SKM-1 (cell line): ENCODE measurements around the gene KDSR.

Experiments
- DNase-seq: peaks from one replicate; lab custom pipeline; 2025; ENCODE audit not compliant: unreplicated experiment; lab: John Stamatoyannopoulos, UW

Gene KDSR

DNA sequence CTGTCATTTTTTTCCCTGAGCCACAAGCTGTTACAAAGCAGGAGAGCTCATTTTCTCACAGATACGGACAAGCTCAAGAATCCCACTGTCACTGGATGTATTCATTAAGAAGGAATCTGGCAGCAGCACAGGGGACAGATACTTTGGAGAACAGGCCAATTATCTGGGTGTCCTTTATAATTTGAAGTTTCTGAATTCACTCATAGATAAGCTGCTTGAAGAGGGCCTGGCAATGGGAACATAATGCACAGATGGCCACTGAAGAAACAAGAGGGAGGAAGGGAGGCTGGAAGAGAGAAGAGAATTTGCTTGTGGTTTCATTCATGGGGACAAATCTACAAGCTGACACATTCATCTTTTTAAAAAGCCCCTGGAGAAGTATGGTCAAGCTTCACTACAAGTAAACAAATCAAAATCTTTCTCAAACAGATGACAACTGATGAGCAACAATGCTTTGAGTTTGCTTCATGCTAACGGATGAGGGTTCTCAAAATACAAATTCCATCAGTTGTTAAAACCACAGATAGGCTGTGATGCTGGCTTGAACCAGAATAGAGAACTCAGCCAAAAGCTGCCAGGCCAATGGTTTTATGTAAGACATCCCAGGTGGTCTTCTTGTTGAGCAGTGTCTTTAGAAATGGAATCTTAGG lies 59.3 kb downstream of the KDSR start:
- no peak for DNase-seq

DNA sequence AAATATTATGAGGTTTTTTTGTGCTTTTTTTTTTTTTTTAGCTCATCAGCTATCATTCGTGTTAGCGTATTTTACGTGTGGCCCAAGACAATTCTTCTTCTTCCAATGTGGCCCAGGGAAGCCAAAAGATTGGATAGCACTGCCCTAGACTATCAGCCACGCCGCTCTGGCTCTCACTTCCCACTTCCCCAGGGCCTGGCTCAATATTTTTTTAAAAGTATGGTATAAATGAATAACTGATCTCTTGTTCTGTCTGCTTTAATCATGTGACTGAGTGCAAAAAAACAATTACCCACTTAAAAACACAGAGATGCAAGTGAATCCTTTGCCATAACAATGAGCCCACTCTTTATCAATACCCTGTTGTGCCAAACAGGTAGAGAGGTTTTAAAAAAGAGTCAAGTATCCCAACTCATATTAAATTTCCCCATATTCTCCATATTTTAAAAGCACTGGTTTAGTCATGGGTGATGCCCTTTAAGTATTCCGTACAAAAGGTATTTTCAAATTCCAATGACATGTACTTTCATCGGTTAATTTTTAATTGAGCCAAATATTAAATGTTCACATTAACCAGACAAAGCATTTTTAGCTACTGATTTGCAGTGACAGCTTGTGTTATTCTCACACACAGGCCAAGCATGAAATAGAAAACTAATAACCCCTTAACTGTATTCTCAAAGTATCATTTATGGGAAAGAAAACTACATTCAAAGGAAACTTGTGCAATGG lies 60.0 kb downstream of the KDSR start:
- DNase-seq, result no peak

DNA sequence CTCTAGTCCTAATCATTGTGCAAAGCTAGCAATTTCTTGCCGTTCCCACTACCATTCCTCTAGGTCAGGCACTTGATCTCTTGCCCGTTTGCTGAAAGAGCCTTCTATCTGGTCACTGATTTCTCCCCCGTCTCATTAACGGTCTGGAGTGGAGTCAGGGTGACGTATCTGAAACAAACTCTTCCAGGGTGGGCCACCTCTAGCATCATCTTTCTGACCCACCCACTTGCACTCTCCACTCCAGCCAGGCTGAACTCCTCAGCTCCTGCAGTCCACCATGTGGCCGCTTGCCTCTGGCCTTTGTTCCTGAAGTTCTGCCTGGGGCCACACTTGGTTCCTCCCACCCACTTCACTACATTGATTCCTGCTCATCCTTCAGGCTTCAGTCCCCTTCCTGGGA lies 60.8 kb downstream of the KDSR start:
- no peak for DNase-seq

DNA sequence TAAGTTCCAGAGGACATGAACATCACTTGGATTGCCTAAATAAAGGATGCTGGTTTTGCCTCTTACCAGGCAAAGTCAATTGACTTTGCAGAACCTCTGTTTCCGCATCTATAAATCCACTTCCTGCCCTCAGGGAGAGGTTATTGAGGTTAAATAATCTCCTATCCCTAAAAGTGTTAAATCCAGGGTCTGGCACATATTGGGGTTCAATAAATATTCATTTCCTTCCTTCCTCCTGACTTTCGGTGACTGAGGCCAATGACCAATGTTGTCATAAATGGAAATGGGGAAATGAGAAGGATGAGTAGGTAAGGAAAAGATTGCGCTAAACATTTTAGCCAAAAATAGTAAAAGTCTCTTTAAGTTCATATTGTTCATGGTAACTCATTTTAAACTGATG lies 63.5 kb downstream of the KDSR start:
- no peak for DNase-seq

DNA sequence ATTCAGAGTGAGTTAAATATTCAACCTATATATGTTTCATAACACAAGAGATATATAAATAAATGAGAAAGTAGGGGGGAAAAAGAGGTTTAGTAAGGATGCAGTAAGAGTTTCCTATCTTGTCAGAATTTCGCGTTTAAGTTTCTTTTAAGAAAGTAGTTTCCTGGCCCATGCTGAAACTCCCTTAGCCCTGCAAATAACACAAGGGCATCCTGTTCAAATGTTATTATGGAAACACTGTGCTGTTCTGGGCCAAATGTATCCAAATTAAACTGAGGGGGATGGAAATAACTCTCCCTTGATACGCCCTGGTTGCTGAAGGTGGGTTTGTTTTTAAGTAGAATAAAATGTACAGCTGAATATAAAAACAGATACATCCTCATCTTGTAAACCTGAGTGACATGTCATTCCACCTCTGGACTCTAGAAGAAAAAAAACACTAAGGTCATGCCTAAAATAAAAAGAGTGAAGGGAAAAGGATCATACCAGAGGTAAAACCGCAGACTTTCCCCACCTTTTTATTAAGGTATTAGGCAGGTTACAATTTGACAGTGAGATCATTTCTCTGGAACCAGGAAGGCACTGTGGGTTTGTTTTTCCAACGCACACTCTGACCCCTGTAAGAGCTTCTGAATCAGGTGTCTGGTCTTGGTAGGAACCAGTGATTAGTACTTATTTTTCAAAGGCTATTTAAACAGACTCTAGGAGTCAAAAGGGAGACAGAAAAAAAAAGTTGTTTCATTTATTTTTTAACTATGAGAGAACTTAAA lies 64.2 kb downstream of the KDSR start:
- no peak for DNase-seq

DNA sequence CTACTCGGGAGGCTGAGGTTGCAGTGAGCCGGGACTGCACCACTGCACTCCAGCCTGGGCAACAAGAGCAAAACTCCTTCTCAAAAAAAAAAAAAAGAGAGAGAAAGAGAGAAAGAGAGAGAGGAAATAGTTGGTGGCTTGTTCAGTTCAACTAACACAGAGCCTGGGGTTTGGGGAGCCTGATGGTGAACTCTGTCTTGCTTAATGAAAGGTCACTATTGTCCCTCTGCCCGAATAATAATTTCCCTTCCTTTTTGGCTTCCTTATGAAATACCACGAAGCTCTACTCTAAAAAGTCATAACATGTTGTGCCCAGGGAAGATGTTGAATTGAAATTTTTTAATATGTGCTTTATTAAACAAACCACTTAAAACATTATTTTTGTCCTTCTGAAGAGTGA lies 64.8 kb downstream of the KDSR start:
- DNase-seq, result no peak

DNA sequence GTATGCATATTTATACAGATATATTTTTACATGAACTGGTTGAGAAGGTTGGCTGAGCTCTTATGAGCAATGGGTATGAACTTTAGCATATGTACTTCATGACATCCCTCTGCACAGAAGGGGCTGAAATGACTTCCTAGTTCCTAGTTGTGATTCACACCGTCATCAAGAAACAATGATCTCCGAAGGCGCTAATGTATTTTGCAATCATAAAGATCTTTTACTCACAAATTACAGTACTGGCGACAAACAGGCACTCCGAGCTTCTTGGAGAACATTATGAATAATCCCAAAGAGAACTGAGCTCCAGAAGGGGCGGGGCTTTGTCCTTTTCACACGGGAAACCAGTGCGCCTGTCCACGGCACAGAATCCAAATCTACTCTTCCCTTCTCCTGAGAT lies 65.6 kb downstream of the KDSR start:
- DNase-seq, result no peak

DNA sequence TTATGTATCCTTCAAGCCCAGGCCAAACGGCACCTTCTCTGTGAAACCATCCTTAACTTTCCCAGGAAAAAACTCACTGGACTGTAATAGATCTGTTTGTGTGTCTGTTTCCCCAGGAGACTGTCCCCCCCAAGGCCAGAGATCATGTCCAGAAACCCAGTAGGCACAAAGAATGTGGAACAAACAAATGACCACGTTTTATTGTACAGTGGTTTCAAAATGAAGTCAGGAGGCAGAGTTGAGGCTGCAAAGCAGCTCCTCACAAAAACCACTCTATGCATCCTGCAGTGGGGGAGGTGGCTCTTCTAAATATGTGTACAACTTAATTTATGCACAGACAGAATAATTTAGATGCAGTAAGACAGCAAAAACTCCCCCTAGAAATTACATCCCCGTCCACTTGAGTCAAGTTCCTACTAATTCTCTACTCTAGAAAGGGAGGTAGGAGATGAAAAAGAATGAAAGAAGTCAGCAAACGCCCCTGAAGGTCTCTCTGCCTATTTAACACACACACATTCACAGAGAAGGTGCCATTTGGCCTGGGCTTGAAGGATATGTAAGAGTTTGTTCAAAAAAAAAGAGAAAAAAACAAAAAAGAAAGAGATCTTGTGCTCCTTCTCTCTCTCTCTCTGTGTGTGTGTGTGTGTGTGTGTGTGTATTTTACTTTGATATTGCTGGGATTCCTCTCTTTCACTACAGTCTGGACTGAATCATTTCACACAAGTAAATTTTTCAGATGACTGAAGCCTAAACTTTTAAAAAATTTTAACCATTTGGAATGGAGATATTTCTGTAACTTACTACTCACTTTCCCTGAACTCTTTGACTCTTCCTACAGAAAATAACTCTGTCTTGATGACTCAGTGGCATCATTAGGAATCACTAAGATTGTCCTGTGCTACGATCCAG lies 66.9 kb downstream of the KDSR start:
- no peak for DNase-seq

DNA sequence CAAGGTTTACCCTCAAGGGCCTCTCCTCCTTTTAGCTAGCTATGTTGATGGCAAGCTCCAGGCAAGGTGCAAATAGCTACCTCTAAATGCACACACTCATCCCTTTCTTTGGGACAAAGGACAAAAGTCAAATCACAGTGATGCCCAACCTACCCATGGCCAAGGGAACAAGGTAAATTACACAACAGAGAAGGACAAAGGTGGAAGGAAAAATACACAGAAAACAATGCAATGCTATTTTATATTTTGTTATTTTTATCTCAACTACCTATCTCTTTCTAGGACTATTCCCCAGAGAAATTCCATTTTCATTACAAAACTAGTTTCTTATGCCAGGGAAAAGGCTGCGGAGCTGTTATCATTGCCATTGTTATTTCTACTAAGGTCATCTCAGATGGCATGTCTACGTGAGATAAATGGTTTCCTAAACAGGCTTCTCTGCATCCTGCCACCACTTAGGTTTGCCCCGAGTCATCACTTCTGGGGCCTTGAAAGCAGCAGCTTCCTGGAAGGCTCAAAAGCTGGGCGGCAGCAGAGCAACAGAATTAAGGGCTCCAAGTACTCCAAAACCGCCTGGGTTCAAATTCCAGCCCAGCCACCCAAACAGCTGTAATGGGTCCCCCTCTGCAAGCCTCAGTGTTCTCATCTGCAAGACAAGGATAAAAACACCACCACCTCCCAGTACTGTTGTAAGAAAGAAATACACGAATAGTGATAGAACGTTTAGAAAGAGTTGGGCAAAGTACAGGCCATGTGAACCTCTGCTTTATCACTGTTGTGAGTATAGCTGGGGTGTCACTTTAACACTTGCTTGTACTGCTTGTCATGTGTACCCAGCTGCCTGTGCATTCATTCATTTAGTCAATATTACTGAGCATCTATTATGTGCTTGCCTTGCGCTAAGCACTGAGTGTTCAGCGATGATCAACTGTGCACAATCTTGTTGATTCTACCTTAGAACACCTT lies 68.3 kb downstream of the KDSR start:
- DNase-seq, result no peak

DNA sequence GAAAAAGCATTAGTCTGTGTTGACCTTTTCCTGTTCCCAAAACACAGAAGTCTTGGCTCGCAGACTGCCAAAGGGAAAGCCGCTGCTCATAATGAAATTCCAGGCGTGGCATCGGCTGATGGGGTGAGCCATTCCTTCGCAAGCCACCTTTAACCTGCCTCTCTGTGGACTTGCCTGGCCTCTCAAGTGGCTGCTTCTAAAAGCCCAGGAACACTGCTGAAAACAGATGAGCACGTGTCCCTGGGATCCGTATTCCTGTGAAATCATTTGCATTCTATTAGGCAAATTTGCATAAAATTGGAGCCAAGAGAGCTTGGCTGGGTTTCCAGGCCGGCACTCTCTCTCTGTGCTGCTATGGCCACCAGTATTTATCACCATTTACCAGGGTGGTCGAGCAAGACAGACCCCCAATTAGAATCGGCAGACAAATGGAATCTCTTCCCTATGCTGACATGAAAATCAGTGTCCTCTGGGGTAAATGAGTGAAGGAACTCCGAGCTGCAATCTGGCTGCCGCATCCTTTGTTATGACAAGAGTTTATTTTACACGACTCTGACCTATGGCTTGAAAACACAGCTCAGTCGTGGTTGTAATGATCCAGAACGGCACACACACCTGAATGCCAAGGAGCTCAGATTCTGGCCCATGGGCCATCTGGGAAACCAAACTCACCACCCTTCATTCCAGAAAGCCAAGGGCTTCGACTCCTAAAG lies 69.2 kb downstream of the KDSR start:
- DNase-seq, result no peak

DNA sequence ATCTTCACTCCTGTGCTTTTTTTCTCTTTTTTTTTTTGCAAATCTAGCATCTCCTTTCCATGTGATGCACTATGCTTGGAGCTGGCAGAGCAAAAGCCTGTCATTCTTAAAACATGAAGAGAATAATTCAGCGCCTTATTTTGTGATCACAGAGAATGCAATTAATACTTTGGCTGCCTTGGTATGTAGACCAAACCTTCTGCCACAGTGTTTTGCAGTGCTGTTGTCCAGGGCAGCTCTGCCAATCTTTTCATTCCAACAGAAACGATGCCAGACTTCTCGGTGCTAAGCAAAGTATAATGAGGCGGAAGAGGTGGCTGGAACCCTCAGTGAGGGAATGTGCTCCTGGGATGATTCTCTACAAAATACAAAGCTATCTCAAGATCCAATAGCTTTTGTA lies 73.1 kb downstream of the KDSR start:
- no peak for DNase-seq

DNA sequence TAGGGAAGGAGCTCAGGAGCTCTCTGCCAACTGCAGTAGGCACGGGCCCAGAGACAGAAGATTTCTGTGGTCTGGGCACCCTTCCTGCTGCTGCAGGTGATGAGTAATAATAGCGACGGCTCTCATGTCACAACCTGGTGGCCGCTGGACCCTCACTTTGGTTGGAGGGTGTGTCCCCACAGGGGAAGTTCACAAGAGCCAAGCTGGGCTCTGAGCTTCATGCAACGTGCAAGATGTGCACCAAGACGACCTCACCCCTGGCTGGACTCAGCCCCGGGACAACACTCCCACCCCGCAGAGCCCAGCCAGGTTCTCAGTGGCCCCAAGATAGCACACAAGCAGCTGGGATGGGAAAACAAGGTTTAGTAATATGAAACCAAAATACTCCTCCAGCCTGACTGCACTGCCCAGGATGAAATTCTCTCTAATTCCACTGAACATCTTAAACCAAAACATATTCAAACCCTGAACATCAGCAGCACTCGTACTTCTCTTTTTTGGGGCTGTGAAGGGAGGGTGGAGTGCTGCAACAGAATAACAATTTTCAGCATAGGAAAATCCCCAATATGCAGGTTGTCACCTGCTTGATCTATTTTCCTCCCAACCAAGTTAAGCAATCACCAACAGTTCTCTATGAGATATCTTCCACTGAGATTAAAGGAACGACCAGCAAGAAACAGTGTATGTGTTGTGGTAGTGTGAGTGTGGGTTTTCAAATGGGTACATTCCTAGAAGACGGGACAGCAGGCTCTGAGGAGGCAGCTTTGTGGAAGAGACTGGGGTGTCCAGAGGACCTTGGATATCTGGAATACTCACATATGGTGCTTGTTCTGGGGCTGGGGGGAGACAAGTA lies 73.9 kb downstream of the KDSR start:
- DNase-seq, result no peak

DNA sequence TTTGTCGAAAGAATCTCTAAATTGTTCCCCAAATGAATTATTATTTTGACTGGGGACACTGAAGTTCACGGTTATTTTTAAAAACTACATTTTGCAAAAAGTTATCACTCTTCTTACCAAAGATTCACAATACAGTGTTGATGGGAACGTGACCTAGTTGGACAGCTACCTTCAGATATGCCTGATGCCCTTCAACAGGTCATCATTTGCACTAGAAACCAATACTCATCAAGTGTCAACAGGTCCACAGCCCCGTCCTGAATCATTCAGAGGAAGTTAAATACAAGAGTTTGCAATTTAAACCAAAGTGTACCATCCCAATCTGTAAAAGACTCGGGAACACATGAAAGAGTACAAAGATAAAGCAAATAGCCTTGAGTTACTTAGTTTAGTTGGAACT lies 75.7 kb downstream of the KDSR start:
- no peak for DNase-seq

DNA sequence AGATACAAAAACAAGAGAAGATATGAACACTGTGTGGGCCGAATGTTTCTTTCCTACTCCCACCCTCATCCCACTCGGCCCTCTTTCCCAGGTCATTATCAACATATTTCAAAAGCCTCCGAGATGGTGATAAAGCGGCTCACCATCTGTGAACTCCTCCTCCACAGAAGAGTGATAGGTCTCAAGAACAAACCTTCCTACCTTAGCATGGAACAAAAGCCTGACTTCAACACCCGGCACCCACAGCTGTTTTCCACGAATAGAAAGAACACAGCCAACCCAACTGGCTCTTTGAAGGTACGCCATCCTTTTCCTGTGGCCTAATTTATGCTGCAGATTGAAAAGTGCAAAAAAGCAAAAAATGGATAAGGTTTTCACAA lies 76.2 kb downstream of the KDSR start:
- no peak for DNase-seq

DNA sequence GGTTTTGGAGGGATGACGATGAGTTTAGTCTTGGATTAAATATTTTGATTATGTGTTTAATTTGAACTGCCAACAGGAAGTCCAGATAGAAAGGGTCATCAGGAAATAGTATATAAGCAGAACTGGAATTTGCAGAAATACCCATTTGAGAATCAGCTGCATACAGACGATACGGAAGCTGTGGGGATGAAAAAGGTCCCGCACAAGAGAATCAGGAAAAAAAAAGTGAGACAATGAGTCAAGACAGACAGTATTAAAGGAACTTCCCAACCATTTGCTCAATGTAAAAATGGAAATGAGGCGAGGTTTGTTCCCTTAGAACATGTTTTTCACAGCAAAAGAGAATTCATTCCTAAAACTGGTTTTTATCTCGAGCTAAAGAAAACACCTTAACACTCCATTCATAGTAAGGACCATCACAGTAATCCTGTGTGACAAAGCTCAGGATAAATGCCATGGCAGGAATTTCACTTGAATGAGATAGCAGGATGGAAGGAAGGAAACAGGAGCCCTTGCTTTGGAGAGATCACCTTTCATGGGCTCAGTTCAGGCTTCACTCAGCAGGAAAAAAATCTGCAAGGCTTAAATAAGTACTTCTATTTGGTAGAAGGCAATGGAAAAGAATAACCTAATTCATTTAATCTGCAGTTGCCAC lies 76.7 kb downstream of the KDSR start:
- DNase-seq, result no peak

DNA sequence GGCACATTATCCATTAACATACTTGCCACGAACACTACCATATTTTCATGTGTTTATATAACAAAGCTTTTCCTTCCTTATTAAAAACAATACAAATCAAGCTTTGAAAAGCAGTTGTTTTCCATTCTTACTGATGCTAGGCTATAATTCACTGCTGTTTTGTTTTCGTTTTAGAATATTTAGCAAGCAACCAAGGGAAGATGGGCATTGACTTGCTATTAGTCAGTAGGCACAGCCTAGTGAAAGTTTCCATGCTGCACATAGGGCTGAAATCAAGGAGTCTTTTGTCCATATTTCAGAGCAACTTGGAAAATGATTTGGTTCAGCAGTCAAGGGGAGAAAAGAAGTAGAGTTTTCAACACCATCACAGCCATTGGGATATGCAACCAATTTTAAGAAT lies 78.7 kb downstream of the KDSR start:
- no peak for DNase-seq

DNA sequence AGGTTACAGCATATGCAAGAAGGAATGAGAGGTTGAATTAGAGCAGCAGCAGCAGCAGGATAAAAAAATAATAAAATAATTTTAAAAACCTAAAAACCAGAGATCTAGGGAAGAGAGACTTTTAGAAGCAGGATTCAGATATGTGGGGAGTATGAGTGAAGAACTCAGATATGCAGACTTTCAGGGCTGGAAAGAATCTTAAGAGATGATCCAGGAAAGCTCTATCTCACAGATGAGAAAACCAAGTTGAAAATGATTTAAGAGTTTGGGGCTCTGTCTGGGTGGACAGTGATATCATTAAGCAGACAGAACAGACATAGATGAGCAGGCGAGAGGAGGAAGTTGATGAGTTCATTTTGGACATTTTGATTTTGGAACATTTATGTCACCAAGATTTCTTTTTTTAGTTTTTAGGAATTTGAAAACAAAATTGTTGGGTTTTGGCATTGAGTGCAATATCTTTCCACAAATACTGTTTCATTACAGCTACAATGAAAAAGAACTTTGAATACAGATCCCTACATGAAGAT lies 79.2 kb downstream of the KDSR start:
- no peak for DNase-seq

DNA sequence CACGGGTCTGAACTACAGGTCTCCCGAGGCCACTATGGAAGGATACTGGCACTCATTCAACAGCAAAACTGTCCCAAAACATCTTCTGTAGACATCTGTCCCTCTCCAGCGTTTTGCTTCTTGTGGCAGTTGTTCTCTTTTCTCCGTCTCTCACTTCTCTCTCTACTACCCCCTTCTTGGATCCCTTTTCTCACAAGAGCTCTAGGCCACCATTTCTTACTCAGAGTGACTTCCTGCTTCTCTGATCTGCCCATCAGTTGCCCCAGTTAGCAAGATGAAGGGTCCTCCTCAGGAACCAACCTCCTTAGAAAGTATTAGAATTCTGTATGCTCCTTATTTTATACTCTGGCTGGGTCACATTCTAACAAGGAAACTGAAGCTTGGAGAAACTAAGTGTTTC lies 80.1 kb downstream of the KDSR start:
- DNase-seq, result no peak
